HCT116 (cell line): Measurements from ENCODE around the gene RAI1. TPM values are rescaled to one million over a fixed set of nuclear protein-coding genes. Genes with fewer than 3 reads are reported as not detected.
A peak's percentile ranks its signal among the peaks of the same experiment; 100 is the strongest.

ENCODE experiments used
- ATAC-seq: fragments of 200-7000 bp; cut with Tn5 transposase; 2 replicates; pipeline ENCODE4 v1.9.1; 2020; ENCODE audit warnings: mild to moderate bottlenecking, moderate library complexity
- BruUV-seq: library from RNA; stranded (reverse); fragments of 400-500 nt; replicated peaks from 2 replicates; lab custom pipeline; 2021; lab: Mats Ljungman, UMichigan
- CTCF ChIA-PET: fragments of 300-600 bp; sonication (Branson Sonifier 250); formaldehyde crosslinking; loops from one replicate; lab custom pipeline; 2021; ENCODE audit warnings: antibody characterized with exemption; lab: Charles Lee
- POLR2A ChIA-PET: fragments of 300-600, 350-600 bp; sonication (Branson Sonifier 250); formaldehyde crosslinking; loops from one replicate; lab custom pipeline; 2021; ENCODE audit warnings: antibody characterized with exemption; lab: Charles Lee
- RAD21 ChIA-PET, 2 experiments: fragments of 300-600 bp; sonication (Branson Sonifier 250); formaldehyde crosslinking; loops; one replicate each; lab custom pipeline; 2023; ENCODE audit warnings: low total read pairs in 2 of 2; ENCODE audit not compliant: uncharacterized antibody in 2 of 2, unreplicated experiment in 2 of 2, low non-redundant PET in 1 of 2; lab: Charles Lee
- DNase-seq: peaks from one replicate; pipeline ENCODE4 v3.0.0-alpha.2; 2010; ENCODE audit warnings: low read depth, low spot score
- H2AFZ ChIP-seq: fragments of 200-600 bp; shearing (Covaris generic), sonication (generic); 2 replicates; pipeline ENCODE4 v1.6.1; 2017; ENCODE audit warnings: low read depth, mixed run types, mixed read lengths, antibody characterized with exemption, low read length; ENCODE audit not compliant: poor library complexity, severe bottlenecking
- H3K27ac ChIP-seq: 2 replicates; pipeline ENCODE4 v1.5.1; 2012; ENCODE audit warnings: low read depth, low read length
- H3K27me3 ChIP-seq: fragments of 200-600 bp; sonication (generic); 2 replicates; pipeline ENCODE4 v1.6.1; 2016; ENCODE audit warnings: mixed run types, low read length, mixed read lengths; ENCODE audit not compliant: insufficient read depth
- H3K36me3 ChIP-seq, 2 experiments: fragments of 200-500 bp in 1 of 2; fragments of 200-600 bp in 1 of 2; sonication (Bioruptor generic) in 1 of 2; sonication (generic) in 1 of 2; 2 replicates each; pipeline versions ENCODE4 v1.5.1 to v1.6.1; 2014 to 2016; ENCODE audit warnings: low read length in 2 of 2, inconsistent platforms in 1 of 2, mixed read lengths in 1 of 2, mixed run types in 1 of 2; ENCODE audit not compliant: insufficient read depth in 2 of 2, control insufficient read depth in 1 of 2
- H3K4me1 ChIP-seq, 2 experiments: fragments of 200-600 bp in 1 of 2; sonication (generic) in 1 of 2; 2 replicates each; pipeline versions ENCODE4 v1.5.1 to v1.6.1; 2012 to 2017; ENCODE audit warnings: low read length in 2 of 2, inconsistent platforms in 1 of 2, mild to moderate bottlenecking in 1 of 2, mixed read lengths in 1 of 2, mixed run types in 1 of 2, moderate library complexity in 1 of 2; ENCODE audit not compliant: insufficient read depth in 2 of 2, control insufficient read depth in 1 of 2
- H3K4me2 ChIP-seq: fragments of 200-600 bp; sonication (generic); 2 replicates; pipeline ENCODE4 v1.6.1; 2017; ENCODE audit warnings: mixed run types, low read length, mixed read lengths
- H3K4me3 ChIP-seq, 2 experiments: fragments of 200-600 bp in 1 of 2; sonication (generic) in 1 of 2; replicated peaks in 1 of 2; 2 replicates each; pipeline ENCODE4 v1.5.1; 2011 to 2016; ENCODE audit warnings: low read length in 2 of 2, control low read depth in 1 of 2, low read depth in 1 of 2, mild to moderate bottlenecking in 1 of 2, mixed read lengths in 1 of 2, mixed run types in 1 of 2
- H3K79me2 ChIP-seq: fragments of 200-600 bp; sonication (generic); 2 replicates; pipeline ENCODE4 v1.6.1; 2017; ENCODE audit warnings: mild to moderate bottlenecking, mixed run types, low read length, moderate library complexity, mixed read lengths; ENCODE audit not compliant: insufficient read depth
- H3K9ac ChIP-seq: fragments of 200-600 bp; sonication (generic); 2 replicates; pipeline ENCODE4 v1.6.1; 2016; ENCODE audit warnings: low read length, mixed read lengths
- H3K9me2 ChIP-seq: fragments of 200-600 bp; sonication (generic), shearing (Covaris generic); 2 replicates; pipeline ENCODE4 v1.6.1; 2017; ENCODE audit warnings: mixed run types, mild to moderate bottlenecking, moderate library complexity; ENCODE audit not compliant: insufficient read depth
- H3K9me3 ChIP-seq, 2 experiments: fragments of 200-500 bp in 1 of 2; fragments of 200-600 bp in 1 of 2; sonication (Bioruptor generic) in 1 of 2; sonication (generic) in 1 of 2; 2 replicates each; pipeline ENCODE4 v1.6.1; 2014 to 2017; ENCODE audit warnings: low read length in 2 of 2, mixed read lengths in 2 of 2, inconsistent platforms in 1 of 2, low read depth in 1 of 2, mild to moderate bottlenecking in 1 of 2, mixed run types in 1 of 2, moderate library complexity in 1 of 2; ENCODE audit not compliant: control insufficient read depth in 1 of 2, insufficient read depth in 1 of 2
- H4K20me1 ChIP-seq: fragments of 200-600 bp; sonication (generic), shearing (Covaris generic); 2 replicates; pipeline ENCODE4 v1.6.1; 2017; ENCODE audit warnings: mixed run types, mild to moderate bottlenecking, moderate library complexity; ENCODE audit not compliant: insufficient read depth
- ATF3 ChIP-seq: IDR thresholded peaks from 2 replicates; pipeline ENCODE4 v1.6.1; 2012
- CTCF ChIP-seq, 3 experiments: fragments of 200-600 bp in 1 of 3; sonication (generic) in 1 of 3; IDR thresholded peaks in 2 of 3; conservative IDR thresholded peaks in 1 of 3; 2 replicates each; pipeline ENCODE4 v1.5.1; 2012 to 2017; ENCODE audit warnings: low read depth in 2 of 3, low read length in 2 of 3, antibody characterized with exemption in 1 of 3, borderline replicate concordance in 1 of 3, control low read depth in 1 of 3, mild to moderate bottlenecking in 1 of 3, mixed read lengths in 1 of 3, mixed run types in 1 of 3, moderate library complexity in 1 of 3; ENCODE audit not compliant: insufficient read depth in 1 of 3
- EGR1 ChIP-seq: IDR thresholded peaks from 2 replicates; pipeline ENCODE4 v1.6.1; 2012; ENCODE audit warnings: low read depth
- ELF1 ChIP-seq: IDR thresholded peaks from 2 replicates; pipeline ENCODE4 v1.6.1; 2012; ENCODE audit warnings: low read depth, borderline replicate concordance
- EZH2phosphoT487 ChIP-seq: fragments of 200-600 bp; IDR thresholded peaks from 2 replicates; pipeline ENCODE4 v1.6.1; 2018; ENCODE audit warnings: antibody characterized with exemption, borderline replicate concordance
- FOSL1 ChIP-seq: IDR thresholded peaks from 2 replicates; pipeline ENCODE4 v1.6.1; 2012; ENCODE audit warnings: low read depth
- JUND ChIP-seq: IDR thresholded peaks from 2 replicates; pipeline ENCODE4 v1.6.1; 2012
- MAX ChIP-seq: IDR thresholded peaks from 2 replicates; pipeline ENCODE4 v1.6.1; 2012
- POLR2A ChIP-seq: IDR thresholded peaks from 2 replicates; pipeline ENCODE4 v1.7.0; 2011; ENCODE audit warnings: borderline replicate concordance; ENCODE audit not compliant: insufficient read depth, insufficient read length; ENCODE audit errors: extremely low read depth
- POLR2AphosphoS5 ChIP-seq: IDR thresholded peaks from 2 replicates; pipeline ENCODE4 v1.6.1; 2011; ENCODE audit warnings: mild to moderate bottlenecking, low read depth, low read length, moderate library complexity
- RAD21 ChIP-seq: IDR thresholded peaks from 2 replicates; pipeline ENCODE4 v1.6.1; 2012; ENCODE audit warnings: low read depth, mild to moderate bottlenecking
- REST ChIP-seq: IDR thresholded peaks from 2 replicates; pipeline ENCODE4 v1.6.1; 2012; ENCODE audit warnings: low read depth
- SP1 ChIP-seq: IDR thresholded peaks from 2 replicates; pipeline ENCODE4 v1.6.1; 2012; ENCODE audit warnings: low read depth
- YY1 ChIP-seq: IDR thresholded peaks from 2 replicates; pipeline ENCODE4 v1.6.1; 2011; ENCODE audit warnings: low read length, low read depth, moderate library complexity, mild to moderate bottlenecking; ENCODE audit not compliant: insufficient replicate concordance; ENCODE audit errors: extremely low read depth
- ZBTB33 ChIP-seq: IDR thresholded peaks from 2 replicates; pipeline ENCODE4 v1.6.1; 2011; ENCODE audit warnings: mild to moderate bottlenecking, low read length, moderate library complexity; ENCODE audit not compliant: insufficient replicate concordance; ENCODE audit errors: extremely low read depth
- ZFX ChIP-seq: fragments of 450-650 bp; IDR thresholded peaks from 2 replicates; pipeline ENCODE4 v1.6.1; 2017
- ZNF274 ChIP-seq: fragments of 200-500 bp; sonication (Bioruptor generic); IDR thresholded peaks from 2 replicates; pipeline ENCODE4 v1.6.1; 2014; ENCODE audit warnings: mild to moderate bottlenecking, low read depth, low read length, inconsistent platforms
- intact Hi-C: fragments of 100-400 bp; cut with micrococcal nuclease; formaldehyde crosslinking; loops from 2 replicates; pipeline ENCODE4 v1.10.0; 2022
- total RNA-seq: library from RNA; stranded (reverse); gene quantifications from one replicate; pipeline ENCODE4 v1.2.1, GENCODE V29; 2021; ENCODE audit not compliant: unreplicated experiment

RAI1 gene
- total RNA-seq, 1 experiment from 2014 or later = 38.5 TPM

GRCh38 chr17:17839791-17840707, 158.8 kb downstream of the RAI1 start:
- CTCF ChIA-PET = no interaction called here
- peaks cover 0 to 6% of the 10 kb centered on the region in 2 experiments; a peak in 1 of 4 replicates for H3K36me3 ChIP-seq
- H3K4me3 ChIP-seq = peak overlapping the region; percentile 67 to 84
- H4K20me1 ChIP-seq = no peaks in the 10 kb centered on the region
- no peaks in the 10 kb centered on the region for H3K27me3 ChIP-seq
- H3K9me3 ChIP-seq = no peaks in the 10 kb centered on the region
- POLR2A ChIA-PET = interaction anchor here (0.9 to 4.2 kb wide), 5 partner anchors 8 to 79 kb away, joined by 3 to 112 read pairs (median 5); no protein-coding TSS in a partner anchor
- DNase-seq = peak; percentile 69
- H3K9ac ChIP-seq = peak overlapping the region; percentile 99
- ATAC-seq = peak; percentile 63
- RAD21 ChIA-PET = interaction anchor here in 1 of 2 experiments (0.7 kb wide), 1 partner anchor 9 kb away, joined by 3 read pairs; no protein-coding TSS in a partner anchor
- H3K27ac ChIP-seq = peak overlapping the region; percentile 98
- H2AFZ ChIP-seq = no peak overlapping the region
- TSS peak; percentile 48 for BruUV-seq
- intact Hi-C loops = loop anchor here (10.0 kb wide), 1 partner anchor 155 kb away; the partner anchor contains the start of gene RAI1
- peaks cover 27% of the 10 kb centered on the region for H3K79me2 ChIP-seq
- peaks cover 54 to 70% of the 10 kb centered on the region in 2 experiments for H3K4me1 ChIP-seq
- peak overlapping the region; percentile 88 for H3K4me2 ChIP-seq
- no peaks in the 10 kb centered on the region for H3K9me2 ChIP-seq
- TF ChIP-seq SP1 = peak; percentile 69; the same call in 1 of the 2 replicates
- peak; percentile 71 for TF ChIP-seq POLR2A
- no peak for TF ChIP-seq JUND
- TF ChIP-seq ZBTB33 = no peak
- peak; percentile 87 for TF ChIP-seq POLR2AphosphoS5
- no peak; the same call in 1 of the 2 replicates for TF ChIP-seq EGR1
- no peak for TF ChIP-seq ATF3
- peak; percentile 80 for TF ChIP-seq MAX
- peak; percentile 8 for TF ChIP-seq YY1
- TF ChIP-seq ZNF274 = no peak
- no peak for TF ChIP-seq EZH2phosphoT487
- no peak for TF ChIP-seq REST
- TF ChIP-seq FOSL1 = no peak
- TF ChIP-seq ZFX = no peak
- no peak for TF ChIP-seq ELF1
- no peak for TF ChIP-seq RAD21
- no peak for TF ChIP-seq CTCF (IDR thresholded peaks at IDR 0.05 in 2 of 3, conservative IDR thresholded peaks at IDR 0.05 in 1 of 3; ENCODE audit: borderline replicate concordance in 1 of 3, insufficient read depth in 1 of 3, low read depth in 2 of 3, low read length in 2 of 3)
